ENCODE measurements around the gene KANSL3.
"Not testable (repeated sequence)": the region's sequence is repeated elsewhere in the genome, so short reads cannot be mapped to it uniquely, and the experiment has no call there.

The KANSL3 gene

GRCh38 chr2:96664366-96664925 lies 26.3 kb upstream of the KANSL3 start:
- no peak overlapping the region for H3K4me3 ChIP-seq (ENCODE audit: low read length)
- DNase-seq (ENCODE audit: low read depth) = no peak
- no peak for TF ChIP-seq CTCF (conservative IDR thresholded peaks at IDR 0.05; ENCODE audit: low read length)

GRCh38 chr2:96663829-96664228 lies 25.7 kb upstream of the KANSL3 start:
- DNase-seq (ENCODE audit: low read depth) = no peak
- no peak for TF ChIP-seq CTCF (conservative IDR thresholded peaks at IDR 0.05; ENCODE audit: low read length)
- H3K4me3 ChIP-seq (ENCODE audit: low read length) = no peak overlapping the region

GRCh38 chr2:96663177-96663576 lies 25.1 kb upstream of the KANSL3 start:
- TF ChIP-seq CTCF (conservative IDR thresholded peaks at IDR 0.05; ENCODE audit: low read length) = no peak
- no peak overlapping the region for H3K4me3 ChIP-seq (ENCODE audit: low read length)
- no peak for DNase-seq (ENCODE audit: low read depth)

GRCh38 chr2:96662360-96662759 lies 24.2 kb upstream of the KANSL3 start:
- no peak for TF ChIP-seq CTCF (conservative IDR thresholded peaks at IDR 0.05; ENCODE audit: low read length)
- H3K4me3 ChIP-seq (ENCODE audit: low read length) = no peak overlapping the region
- no peak for DNase-seq (ENCODE audit: low read depth)

- no peak for TF ChIP-seq CTCF (conservative IDR thresholded peaks at IDR 0.05; ENCODE audit: low read length)
- no peak for DNase-seq (ENCODE audit: low read depth)
- H3K4me3 ChIP-seq (ENCODE audit: low read length) = no peak overlapping the region
Observed at GRCh38 chr2:96661324-96661723, 23.2 kb upstream of the KANSL3 start.

GRCh38 chr2:96656540-96656939 lies 18.4 kb upstream of the KANSL3 start:
- no peak for TF ChIP-seq CTCF (conservative IDR thresholded peaks at IDR 0.05; ENCODE audit: low read length)
- no peak overlapping the region for H3K4me3 ChIP-seq (ENCODE audit: low read length)
- no peak for DNase-seq (ENCODE audit: low read depth)

GRCh38 chr2:96655526-96655925 lies 17.4 kb upstream of the KANSL3 start:
- no peak for DNase-seq (ENCODE audit: low read depth)
- no peak overlapping the region for H3K4me3 ChIP-seq (ENCODE audit: low read length)
- no peak for TF ChIP-seq CTCF (conservative IDR thresholded peaks at IDR 0.05; ENCODE audit: low read length)

- not testable (repeated sequence) for DNase-seq (ENCODE audit: low read depth); H3K4me3 ChIP-seq (ENCODE audit: low read length)
Observed at GRCh38 chr2:96654791-96655190, 16.7 kb upstream of the KANSL3 start.

All from AG10803 (cell line).